ENCODE measurements around the gene ARHGEF38.
"Not testable (repeated sequence)": the region's sequence is repeated elsewhere in the genome, so short reads cannot be mapped to it uniquely, and the experiment has no call there.

DNA sequence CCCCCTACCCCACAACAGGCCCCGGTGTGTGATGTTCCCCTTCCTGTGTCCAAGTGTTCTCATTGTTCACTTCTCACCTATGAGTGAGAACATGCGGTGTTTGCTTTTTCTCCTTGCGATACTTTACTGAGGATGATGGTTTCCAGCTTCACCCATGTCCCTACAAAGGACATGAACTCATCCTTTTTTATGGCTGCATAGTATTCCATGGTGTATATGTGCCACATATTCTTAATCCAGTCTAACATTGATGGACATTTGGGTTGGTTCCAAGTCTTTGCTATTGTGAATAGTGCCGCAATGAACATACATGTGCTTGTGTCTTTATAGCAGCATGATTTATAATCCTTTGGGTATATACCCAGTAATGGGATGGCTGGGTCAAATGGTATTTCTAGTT lies 177.5 kb downstream of the ARHGEF38 start:
- TF ChIP-seq, protein P1, sequence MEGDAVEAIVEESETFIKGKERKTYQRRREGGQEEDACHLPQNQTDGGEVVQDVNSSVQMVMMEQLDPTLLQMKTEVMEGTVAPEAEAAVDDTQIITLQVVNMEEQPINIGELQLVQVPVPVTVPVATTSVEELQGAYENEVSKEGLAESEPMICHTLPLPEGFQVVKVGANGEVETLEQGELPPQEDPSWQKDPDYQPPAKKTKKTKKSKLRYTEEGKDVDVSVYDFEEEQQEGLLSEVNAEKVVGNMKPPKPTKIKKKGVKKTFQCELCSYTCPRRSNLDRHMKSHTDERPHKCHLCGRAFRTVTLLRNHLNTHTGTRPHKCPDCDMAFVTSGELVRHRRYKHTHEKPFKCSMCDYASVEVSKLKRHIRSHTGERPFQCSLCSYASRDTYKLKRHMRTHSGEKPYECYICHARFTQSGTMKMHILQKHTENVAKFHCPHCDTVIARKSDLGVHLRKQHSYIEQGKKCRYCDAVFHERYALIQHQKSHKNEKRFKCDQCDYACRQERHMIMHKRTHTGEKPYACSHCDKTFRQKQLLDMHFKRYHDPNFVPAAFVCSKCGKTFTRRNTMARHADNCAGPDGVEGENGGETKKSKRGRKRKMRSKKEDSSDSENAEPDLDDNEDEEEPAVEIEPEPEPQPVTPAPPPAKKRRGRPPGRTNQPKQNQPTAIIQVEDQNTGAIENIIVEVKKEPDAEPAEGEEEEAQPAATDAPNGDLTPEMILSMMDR (conservative IDR thresholded peaks at IDR 0.05; ENCODE audit: low read length) = not testable (repeated sequence)
- not testable (repeated sequence) for TF ChIP-seq EZH2phosphoT487 (IDR thresholded peaks at IDR 0.05; ENCODE audit: borderline replicate concordance)

Data from Loucy (cell line).